Ureter (tissue), 1 donor: ENCODE measurements around the gene IFI35. TPM values are rescaled to one million over a fixed set of nuclear protein-coding genes. Genes with fewer than 3 reads are reported as not detected.
"Not testable (repeated sequence)": the region's sequence is repeated elsewhere in the genome, so short reads cannot be mapped to it uniquely, and the experiment has no call there.

Experiments used
- DNase-seq: peaks from one replicate; pipeline ENCODE4 v3.0.0-alpha.2; 2020; ENCODE audit warnings: low spot score
- total RNA-seq: library from RNA; stranded (reverse); gene quantifications from one replicate; pipeline ENCODE4 v1.2.4, GENCODE V29; 2023
- donor health status: DM: yes; HTN: yes; CAD: no.

The IFI35 gene
- total RNA-seq, 1 donor from 2014 or later = 30.5 TPM

- DNase-seq = peak; percentile 94
These were observed 18.1 kb downstream of the IFI35 start, which contains the start of gene RND2 for GRCh38 chr17:43024407-43025289. TSS of gene RND2 (plus strand) at chr17:43025231. CDS start at chr17:43025348, 117 bp downstream.

DNA sequence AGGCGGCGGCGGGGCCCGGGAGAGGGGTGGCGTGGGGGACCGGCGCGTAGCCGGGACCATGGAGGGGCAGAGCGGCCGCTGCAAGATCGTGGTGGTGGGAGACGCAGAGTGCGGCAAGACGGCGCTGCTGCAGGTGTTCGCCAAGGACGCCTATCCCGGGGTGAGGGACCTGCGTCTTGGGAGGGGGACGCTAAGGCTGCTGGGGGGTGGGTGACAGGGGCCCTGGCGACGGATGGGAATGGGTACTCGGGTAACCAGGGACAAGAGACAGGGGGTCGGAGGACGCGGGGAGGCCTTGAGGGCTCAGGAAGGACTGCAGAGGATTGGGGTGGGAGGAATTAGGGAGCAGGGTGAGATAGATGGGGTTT is 18.7 kb downstream of the IFI35 start:
- no peak for DNase-seq

GRCh38 chr17:43025766-43026537 is 19.4 kb downstream of the IFI35 start:
- no peak for DNase-seq

GRCh38 chr17:43026595-43026994 is 20.0 kb downstream of the IFI35 start:
- no peak for DNase-seq

GRCh38 chr17:43027091-43028032 is 20.8 kb downstream of the IFI35 start:
- no peak for DNase-seq

DNA sequence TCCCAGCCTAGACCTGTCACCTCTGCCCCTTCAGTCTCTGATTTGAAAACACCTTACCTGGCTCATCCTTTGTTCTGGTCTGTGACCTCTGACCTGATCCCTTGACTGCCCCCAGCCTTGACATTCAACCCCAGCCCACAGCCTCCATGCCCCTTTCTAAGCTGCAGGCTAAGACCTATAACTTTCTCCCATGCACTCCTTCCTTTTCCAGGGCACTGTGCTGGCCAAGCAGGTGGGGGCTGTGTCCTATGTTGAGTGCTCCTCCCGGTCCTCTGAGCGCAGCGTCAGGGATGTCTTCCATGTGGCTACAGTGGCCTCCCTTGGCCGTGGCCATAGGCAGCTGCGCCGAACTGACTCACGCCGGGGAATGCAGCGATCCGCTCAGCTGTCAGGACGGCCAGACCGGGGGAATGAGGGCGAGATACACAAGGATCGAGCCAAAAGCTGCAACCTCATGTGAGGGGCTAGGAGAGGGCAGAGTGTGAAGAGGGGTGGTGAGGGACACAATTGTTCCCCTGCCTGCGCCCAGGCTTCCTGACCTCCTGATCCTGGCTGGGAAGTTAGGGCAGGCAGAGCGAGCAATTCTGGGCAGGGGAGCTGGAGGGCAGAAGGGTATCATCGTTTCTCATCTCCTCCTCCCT is 21.8 kb downstream of the IFI35 start:
- no peak for DNase-seq

DNA sequence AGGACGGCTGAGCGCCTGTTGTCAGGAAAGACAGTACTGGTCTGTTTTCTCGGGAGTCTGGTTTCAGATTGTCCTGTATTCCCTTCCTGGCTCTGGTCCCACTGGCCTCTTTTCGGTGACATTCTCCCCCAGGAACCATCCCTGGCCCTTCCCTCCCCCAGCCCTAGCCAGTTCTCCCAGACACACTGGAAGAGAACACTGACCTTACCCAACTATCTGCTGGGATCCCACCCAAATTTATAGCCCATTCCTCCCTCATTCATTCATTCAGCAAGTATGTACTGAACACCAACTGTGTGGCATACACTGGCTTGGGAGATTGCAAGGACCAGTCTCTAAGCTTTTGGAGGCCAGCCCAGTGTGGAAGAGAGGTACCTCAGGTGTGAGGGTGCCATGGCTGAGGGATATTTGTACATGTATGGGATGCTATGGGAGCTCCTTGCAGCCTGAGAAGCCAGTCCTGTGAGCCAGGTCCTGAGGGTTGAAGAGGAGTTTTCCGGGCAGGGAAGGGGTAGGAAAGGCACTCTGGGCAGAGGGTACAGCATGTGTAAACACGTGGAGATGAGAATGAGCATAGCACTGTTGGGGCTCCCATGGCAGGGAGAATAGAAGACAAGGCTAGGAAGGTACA is 23.7 kb downstream of the IFI35 start:
- DNase-seq = no peak

GRCh38 chr17:43031666-43032065 is 25.1 kb downstream of the IFI35 start:
- DNase-seq = no peak

- no peak for DNase-seq
These were observed 27.6 kb downstream of the IFI35 start for GRCh38 chr17:43033948-43034881.

- DNase-seq = no peak
These were observed 28.3 kb downstream of the IFI35 start for GRCh38 chr17:43034894-43035293.

- no peak for DNase-seq
These were observed 33.1 kb downstream of the IFI35 start for GRCh38 chr17:43039646-43040045.

- DNase-seq = no peak
These were observed 34.1 kb downstream of the IFI35 start for GRCh38 chr17:43040655-43041054.

- no peak for DNase-seq
These were observed 35.5 kb downstream of the IFI35 start for GRCh38 chr17:43042025-43042628.

DNA sequence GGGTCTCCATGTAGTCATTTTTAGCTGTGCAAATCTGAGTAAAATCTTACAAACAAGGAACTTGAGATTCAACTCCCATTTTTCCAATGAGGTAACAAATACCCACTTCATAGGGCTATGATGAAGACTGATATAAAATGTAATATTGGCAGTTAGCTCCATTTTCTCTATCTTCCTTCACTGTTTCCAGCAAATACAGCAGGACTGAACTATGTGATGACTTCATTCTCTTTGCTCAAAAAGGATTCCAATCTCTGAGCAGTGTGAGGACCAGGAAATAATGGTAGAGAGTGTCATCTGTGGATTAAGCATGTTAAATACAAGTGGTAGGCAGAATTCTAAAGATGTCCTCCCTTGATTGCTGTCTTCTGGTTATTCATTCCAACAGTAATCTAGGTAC is 36.7 kb downstream of the IFI35 start:
- DNase-seq = no peak

DNA sequence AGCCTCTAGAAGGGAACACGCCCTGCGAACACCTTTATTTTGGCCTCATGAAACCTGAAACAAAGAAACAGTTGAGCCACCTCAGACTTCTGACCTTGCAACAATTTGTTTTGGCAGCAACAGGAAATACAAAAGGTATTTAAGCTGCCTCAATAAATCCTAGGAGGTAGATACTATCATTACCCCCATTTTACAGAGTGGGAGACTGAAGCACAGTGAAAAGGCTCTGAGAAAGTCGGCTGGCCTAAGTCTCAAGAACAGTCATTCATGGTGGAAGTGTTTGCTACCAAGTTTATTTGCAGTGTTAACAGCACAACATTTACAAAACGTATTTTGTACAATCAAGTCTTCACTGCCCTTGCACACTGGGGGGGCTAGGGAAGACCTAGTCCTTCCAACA is 37.4 kb downstream of the IFI35 start:
- DNase-seq = no peak

GRCh38 chr17:43051969-43052368 is 45.4 kb downstream of the IFI35 start:
- no peak for DNase-seq

GRCh38 chr17:43053008-43053407 is 46.4 kb downstream of the IFI35 start:
- DNase-seq = not testable (repeated sequence)

DNA sequence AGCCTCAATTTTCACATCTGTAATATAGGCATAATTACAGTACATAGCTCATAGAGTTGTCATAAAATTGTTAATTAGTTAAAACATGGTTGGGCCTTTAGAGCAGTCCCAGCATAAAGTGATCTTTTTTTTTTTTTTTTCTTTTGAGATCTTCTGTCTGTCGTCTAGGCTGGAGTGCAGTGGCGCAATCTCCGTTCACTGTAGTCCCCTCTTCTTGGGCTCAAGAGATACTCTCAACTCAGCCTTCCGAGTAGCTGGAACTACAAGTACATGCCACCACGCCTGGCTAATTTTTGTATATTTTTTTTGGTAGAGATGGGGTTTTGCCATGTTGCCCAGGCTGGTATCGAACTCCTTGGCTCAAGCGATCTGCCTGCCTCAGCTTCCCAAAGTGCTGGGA is 49.5 kb downstream of the IFI35 start:
- no peak for DNase-seq

- DNase-seq = no peak
These were observed 56.5 kb downstream of the IFI35 start for GRCh38 chr17:43062984-43063638.
